GM06990 (cell line): ENCODE data around the gene MAGI1.

Source experiments
- DNase-seq: peaks from one replicate; pipeline ENCODE4 v3.0.0-alpha.2; 2011; ENCODE audit not compliant: insufficient read length; ENCODE audit errors: extremely low read depth
- H3K27me3 ChIP-seq: replicated peaks from 2 replicates; pipeline ENCODE4 v1.6.0; 2011; ENCODE audit warnings: low read length; ENCODE audit not compliant: control insufficient read depth, insufficient read depth
- H3K36me3 ChIP-seq: 2 replicates; pipeline ENCODE4 v1.5.1; 2011; ENCODE audit warnings: low read length; ENCODE audit not compliant: control insufficient read depth, insufficient read depth
- H3K4me3 ChIP-seq: replicated peaks from 2 replicates; pipeline ENCODE4 v1.5.1; 2011; ENCODE audit warnings: low read depth, mild to moderate bottlenecking, control low read depth, low read length
- TF ChIP-seq, protein P1 (sequence below): IDR thresholded peaks from 2 replicates; pipeline ENCODE4 v1.5.1; 2011; ENCODE audit warnings: low read length, control low read depth, mild to moderate bottlenecking, inconsistent platforms; ENCODE audit not compliant: insufficient read depth, poor library complexity, severe bottlenecking

Gene MAGI1

DNA sequence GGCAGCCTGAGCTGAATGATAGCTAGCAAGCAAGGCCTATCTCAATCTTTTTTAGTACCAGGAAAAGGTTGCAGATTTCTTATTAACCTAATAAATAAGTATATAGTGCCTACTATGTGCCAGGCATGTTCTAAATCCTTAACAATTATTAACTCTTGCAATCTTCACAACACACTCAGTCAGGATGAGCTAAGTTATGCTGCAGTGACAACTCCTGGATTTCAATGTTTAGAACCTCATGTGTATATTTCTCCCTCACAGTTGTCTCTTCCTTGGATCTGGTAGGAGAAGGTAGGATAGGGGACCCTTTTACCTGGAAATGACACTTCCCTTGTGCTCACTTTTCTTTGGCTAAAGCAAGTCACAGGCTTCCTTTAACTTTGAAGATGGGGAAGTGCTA is 39.3 kb upstream of the MAGI1 start:
- TF ChIP-seq, protein P1, sequence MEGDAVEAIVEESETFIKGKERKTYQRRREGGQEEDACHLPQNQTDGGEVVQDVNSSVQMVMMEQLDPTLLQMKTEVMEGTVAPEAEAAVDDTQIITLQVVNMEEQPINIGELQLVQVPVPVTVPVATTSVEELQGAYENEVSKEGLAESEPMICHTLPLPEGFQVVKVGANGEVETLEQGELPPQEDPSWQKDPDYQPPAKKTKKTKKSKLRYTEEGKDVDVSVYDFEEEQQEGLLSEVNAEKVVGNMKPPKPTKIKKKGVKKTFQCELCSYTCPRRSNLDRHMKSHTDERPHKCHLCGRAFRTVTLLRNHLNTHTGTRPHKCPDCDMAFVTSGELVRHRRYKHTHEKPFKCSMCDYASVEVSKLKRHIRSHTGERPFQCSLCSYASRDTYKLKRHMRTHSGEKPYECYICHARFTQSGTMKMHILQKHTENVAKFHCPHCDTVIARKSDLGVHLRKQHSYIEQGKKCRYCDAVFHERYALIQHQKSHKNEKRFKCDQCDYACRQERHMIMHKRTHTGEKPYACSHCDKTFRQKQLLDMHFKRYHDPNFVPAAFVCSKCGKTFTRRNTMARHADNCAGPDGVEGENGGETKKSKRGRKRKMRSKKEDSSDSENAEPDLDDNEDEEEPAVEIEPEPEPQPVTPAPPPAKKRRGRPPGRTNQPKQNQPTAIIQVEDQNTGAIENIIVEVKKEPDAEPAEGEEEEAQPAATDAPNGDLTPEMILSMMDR: no peak
- DNase-seq: no peak
- H3K36me3 ChIP-seq: no peaks in the 10 kb centered on the region
- no peak overlapping the region for H3K4me3 ChIP-seq
- H3K27me3 ChIP-seq: no peaks in the 10 kb centered on the region

DNA sequence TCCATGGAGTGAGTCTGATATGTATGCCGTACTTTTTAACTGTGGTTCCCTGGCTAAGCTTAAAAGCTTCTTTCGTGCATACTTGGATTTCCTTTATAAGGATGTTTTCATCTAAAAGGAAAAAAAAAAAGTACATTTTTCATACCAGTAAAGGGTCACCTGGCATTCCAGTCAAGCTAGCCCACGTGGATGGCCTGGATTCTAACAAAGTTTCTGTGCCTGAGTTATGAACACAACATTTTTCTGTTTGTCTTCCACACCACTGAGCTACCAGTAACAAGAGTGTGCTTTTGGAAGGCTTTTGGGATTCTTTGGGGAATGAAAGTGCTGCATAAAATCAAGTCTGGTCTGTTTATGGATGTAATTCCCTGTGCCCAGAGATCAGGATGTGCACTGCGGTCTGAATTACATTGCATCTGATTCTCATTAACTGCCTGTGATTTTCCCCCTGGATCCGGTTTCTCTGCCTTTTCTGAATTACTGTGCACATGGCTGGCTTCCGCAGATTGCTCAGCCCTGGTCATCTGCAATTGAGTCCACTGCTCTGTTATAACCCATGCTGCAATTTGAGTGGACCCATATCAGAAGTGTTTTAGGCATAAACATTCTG is 38.2 kb upstream of the MAGI1 start:
- Histone ChIP-seq H3K4me3 (no peak overlapping the region), H3K36me3 (no peaks in the 10 kb centered on the region), H3K27me3 (no peaks in the 10 kb centered on the region)
- DNase-seq: no peak
- TF ChIP-seq, protein P1: no peak

DNA sequence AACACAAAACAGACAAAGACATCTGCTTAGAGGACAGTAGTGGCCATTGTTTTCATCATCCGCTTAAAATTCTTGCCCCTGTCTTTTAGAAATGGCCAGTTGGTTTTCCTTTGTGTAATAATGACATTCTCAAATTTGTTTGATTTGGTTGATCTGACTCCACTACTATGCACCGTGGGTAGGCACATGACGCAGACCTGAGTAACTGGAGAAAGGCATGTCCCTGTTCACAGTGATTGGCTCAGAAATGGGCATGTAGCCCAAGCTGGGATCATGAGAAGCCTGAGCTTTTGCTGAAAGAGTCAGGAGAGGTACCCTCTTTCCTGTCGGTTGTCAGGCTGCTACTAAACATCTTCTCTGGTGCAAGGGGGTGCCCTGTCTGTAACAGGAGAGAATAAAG is 36.6 kb upstream of the MAGI1 start:
- Histone ChIP-seq H3K27me3 (no peaks in the 10 kb centered on the region), H3K4me3 (no peak overlapping the region), H3K36me3 (no peaks in the 10 kb centered on the region)
- TF ChIP-seq, protein P1: no peak
- no peak for DNase-seq

DNA sequence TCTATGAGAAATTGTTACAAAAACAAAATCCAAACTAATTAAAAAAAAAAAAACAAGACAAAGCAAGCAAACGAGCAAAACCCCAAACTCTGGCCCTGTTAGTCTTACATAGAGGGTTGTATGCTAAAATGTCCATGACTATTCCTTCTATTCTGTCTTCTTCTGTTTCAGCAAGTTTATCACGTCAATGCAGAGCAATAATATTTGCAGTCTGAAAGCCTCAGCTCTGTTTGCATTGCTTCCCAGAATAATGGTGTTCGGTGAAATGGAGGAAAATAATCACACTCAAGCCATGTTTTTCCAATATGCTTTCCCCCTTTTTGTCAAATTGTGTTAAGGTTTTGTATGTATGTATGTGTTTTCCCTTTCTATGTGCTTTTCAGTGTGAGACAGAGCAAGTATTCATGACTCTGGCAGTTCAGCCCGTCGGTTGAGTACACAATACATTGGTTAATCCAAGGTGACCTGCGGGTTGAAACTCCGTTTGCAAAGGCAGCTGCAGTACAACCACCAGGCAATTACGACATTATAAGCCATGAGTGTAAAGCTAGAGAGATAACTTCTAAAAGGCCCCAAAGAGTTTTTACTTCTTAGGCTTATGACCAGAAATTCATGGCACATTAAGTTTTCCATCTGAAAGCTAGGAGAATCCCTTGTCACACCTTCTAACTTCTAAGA is 34.9 kb upstream of the MAGI1 start:
- Histone ChIP-seq H3K27me3 (no peaks in the 10 kb centered on the region), H3K36me3 (no peaks in the 10 kb centered on the region), H3K4me3 (no peak overlapping the region)
- TF ChIP-seq, protein P1: no peak
- DNase-seq: no peak

DNA sequence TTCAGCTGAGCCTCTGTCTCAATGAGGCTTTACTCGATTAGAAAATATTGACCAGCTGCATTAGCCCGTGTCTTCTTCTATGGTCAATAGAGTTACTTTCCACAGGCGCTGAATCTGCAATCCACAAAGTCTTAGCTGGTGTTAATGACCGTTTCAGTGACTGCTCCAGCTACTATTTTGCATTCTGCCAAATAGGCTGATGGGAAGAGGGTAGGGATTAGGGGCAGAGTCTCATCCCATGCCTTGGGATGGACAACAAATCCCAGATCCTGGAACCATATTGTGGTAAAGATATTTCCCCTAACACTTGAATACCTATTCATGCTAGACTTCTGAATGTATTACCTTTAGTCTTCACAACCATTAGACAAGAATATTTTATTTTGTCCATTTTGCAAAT is 29.5 kb upstream of the MAGI1 start:
- TF ChIP-seq, protein P1: no peak

More for the DNA sequence above, 29.5 kb upstream of the MAGI1 start:
- no peak for DNase-seq
- Histone ChIP-seq H3K4me3 (no peak overlapping the region), H3K27me3 (no peaks in the 10 kb centered on the region), H3K36me3 (no peaks in the 10 kb centered on the region)
